GM19043 (cell line): Measurements from ENCODE around the gene CREBRF.
A peak's percentile ranks its signal among the peaks of the same experiment; 100 is the strongest.
"Not testable (repeated sequence)": the region's sequence is repeated elsewhere in the genome, so short reads cannot be mapped to it uniquely, and the experiment has no call there.

ENCODE experiments used
- ATAC-seq: cut with Tn5 transposase; IDR thresholded peaks from one replicate; pipeline ENCODE4 v1.9.1; 2021; ENCODE audit warnings: low read depth; ENCODE audit not compliant: unreplicated experiment

The CREBRF gene

GRCh38 chr5:173035904-173036707, 20.0 kb upstream of the CREBRF start:
- ATAC-seq: peak; percentile 60

- no peak for ATAC-seq
Observed at GRCh38 chr5:173039188-173039587, 17.0 kb upstream of the CREBRF start.

GRCh38 chr5:173039964-173040363, 16.2 kb upstream of the CREBRF start:
- no peak for ATAC-seq

- no peak for ATAC-seq
Observed at GRCh38 chr5:173041881-173042762, 14.0 kb upstream of the CREBRF start.

GRCh38 chr5:173042763-173043107, 13.4 kb upstream of the CREBRF start:
- no peak for ATAC-seq

GRCh38 chr5:173045474-173045873, 10.7 kb upstream of the CREBRF start:
- ATAC-seq: no peak

GRCh38 chr5:173047096-173047837, 8.9 kb upstream of the CREBRF start:
- ATAC-seq: not testable (repeated sequence)

- ATAC-seq: no peak
Observed at GRCh38 chr5:173047838-173048105, 8.4 kb upstream of the CREBRF start.

- ATAC-seq: no peak
Observed at GRCh38 chr5:173050791-173051190, 5.4 kb upstream of the CREBRF start.

- no peak for ATAC-seq
Observed at GRCh38 chr5:173051746-173052145, 4.4 kb upstream of the CREBRF start.

- ATAC-seq: no peak
Observed at GRCh38 chr5:173053041-173053440, 3.1 kb upstream of the CREBRF start.

GRCh38 chr5:173055042-173055721, 970 bp upstream of the CREBRF start:
- ATAC-seq: no peak

GRCh38 chr5:173055722-173055982, 500 bp upstream of the CREBRF start:
- no peak for ATAC-seq

GRCh38 chr5:173056783-173057061, 570 bp downstream of the CREBRF start:
- peak; percentile 17 for ATAC-seq

GRCh38 chr5:173057062-173057924, 1.1 kb downstream of the CREBRF start:
- ATAC-seq: peak; percentile 78

- ATAC-seq: no peak
Observed at GRCh38 chr5:173062141-173062540, 6.0 kb downstream of the CREBRF start.

- ATAC-seq: no peak
Observed at GRCh38 chr5:173065155-173065554, 9.0 kb downstream of the CREBRF start.

- ATAC-seq: no peak
Observed at GRCh38 chr5:173069671-173070070, 13.5 kb downstream of the CREBRF start.

- ATAC-seq: no peak
Observed at GRCh38 chr5:173075137-173075843, 19.1 kb downstream of the CREBRF start.

GRCh38 chr5:173075970-173076369, 19.8 kb downstream of the CREBRF start:
- no peak for ATAC-seq
